ENCODE results near the gene TGFBI. TPM values are rescaled to one million over a fixed set of nuclear protein-coding genes. Genes with fewer than 3 reads are reported as not detected.

Gene TGFBI
- total and polyA plus RNA-seq, 9 of the 15 experiments (the other 6 are each of a cell fraction or from before 2014, with no cell fraction given), result 0.05 to 0.62 (median 0.08) TPM; not detected in 6

DNA sequence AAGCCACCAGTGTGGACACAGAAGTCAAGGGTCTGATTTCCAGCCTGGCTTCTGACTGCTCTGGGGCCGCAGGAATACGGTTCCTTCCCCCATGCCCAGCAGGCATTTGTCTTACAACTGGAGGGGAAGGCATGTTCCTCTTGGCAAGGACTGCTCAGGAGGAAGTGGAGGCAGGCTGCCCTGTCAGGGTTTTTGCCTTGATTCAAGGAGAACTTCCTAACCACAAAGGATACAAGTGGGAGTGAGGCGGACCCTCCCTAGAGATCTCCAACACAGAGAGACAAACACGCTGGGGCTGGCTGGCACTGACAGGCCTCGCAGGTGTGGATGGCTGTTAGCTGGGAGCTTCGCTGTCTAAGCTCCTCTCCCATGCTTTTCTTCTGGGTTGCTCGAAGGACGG is 19.1 kb downstream of the TGFBI start:
- WGBS (ENCODE audit: insufficient coverage, low coverage, missing lambda C conversion rate), result 0% methylated on average over 8 of the region's 8 CpGs
- in situ Hi-C loops (cut with MboI) (no loop called here), intact Hi-C loops (cut with micrococcal nuclease) (no loop called here)
- no peak for TF ChIP-seq ELF1 (tag; IDR thresholded peaks at IDR 0.05)
- TF ChIP-seq, protein P1, sequence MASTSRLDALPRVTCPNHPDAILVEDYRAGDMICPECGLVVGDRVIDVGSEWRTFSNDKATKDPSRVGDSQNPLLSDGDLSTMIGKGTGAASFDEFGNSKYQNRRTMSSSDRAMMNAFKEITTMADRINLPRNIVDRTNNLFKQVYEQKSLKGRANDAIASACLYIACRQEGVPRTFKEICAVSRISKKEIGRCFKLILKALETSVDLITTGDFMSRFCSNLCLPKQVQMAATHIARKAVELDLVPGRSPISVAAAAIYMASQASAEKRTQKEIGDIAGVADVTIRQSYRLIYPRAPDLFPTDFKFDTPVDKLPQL (IDR thresholded peaks at IDR 0.05; ENCODE audit: extremely low read depth, insufficient read length), result no peak
- no peak for TF ChIP-seq IFI16 (CRISPR knock-in tag; IDR thresholded peaks at IDR 0.05)
- TF ChIP-seq POLR2AphosphoS5 (IDR thresholded peaks at IDR 0.05; ENCODE audit: control insufficient read depth, insufficient read depth, low read depth, low read length), result no peak
- no peak for TF ChIP-seq XRCC3 (IDR thresholded peaks at IDR 0.05)
- TF ChIP-seq SRF (CRISPR knock-in tag; IDR thresholded peaks at IDR 0.05), result no peak
- TF ChIP-seq ZBTB43 (CRISPR knock-in tag; IDR thresholded peaks at IDR 0.05), result no peak
- TF ChIP-seq, protein P2, sequence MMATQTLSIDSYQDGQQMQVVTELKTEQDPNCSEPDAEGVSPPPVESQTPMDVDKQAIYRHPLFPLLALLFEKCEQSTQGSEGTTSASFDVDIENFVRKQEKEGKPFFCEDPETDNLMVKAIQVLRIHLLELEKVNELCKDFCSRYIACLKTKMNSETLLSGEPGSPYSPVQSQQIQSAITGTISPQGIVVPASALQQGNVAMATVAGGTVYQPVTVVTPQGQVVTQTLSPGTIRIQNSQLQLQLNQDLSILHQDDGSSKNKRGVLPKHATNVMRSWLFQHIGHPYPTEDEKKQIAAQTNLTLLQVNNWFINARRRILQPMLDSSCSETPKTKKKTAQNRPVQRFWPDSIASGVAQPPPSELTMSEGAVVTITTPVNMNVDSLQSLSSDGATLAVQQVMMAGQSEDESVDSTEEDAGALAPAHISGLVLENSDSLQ (IDR thresholded peaks at IDR 0.05), result no peak
- no peak for TF ChIP-seq RFX7 (CRISPR knock-in tag; IDR thresholded peaks at IDR 0.05)
- no peak for TF ChIP-seq HMG20B (CRISPR knock-in tag; IDR thresholded peaks at IDR 0.05)
- no peak for TF ChIP-seq CBX2 (IDR thresholded peaks at IDR 0.05; ENCODE audit: insufficient read depth, low read length, poor library complexity, severe bottlenecking)
- TF ChIP-seq RBM34 (IDR thresholded peaks at IDR 0.05; ENCODE audit: borderline replicate concordance, insufficient read depth, low read length), result no peak
- TF ChIP-seq HIVEP1 (CRISPR knock-in tag; IDR thresholded peaks at IDR 0.05), result no peak
- no peak for TF ChIP-seq ZNF174 (CRISPR knock-in tag; IDR thresholded peaks at IDR 0.05)
- TF ChIP-seq GTF2F1 (IDR thresholded peaks at IDR 0.05; ENCODE audit: low read depth, low read length), result no peak
- no peak for TF ChIP-seq ZNF436 (CRISPR knock-in tag; IDR thresholded peaks at IDR 0.05)
- no peak for TF ChIP-seq ZNF507 (tag; conservative IDR thresholded peaks at IDR 0.05)
- TF ChIP-seq CCAR2 (IDR thresholded peaks at IDR 0.05; ENCODE audit: low read depth, low read length), result no peak
- TF ChIP-seq L3MBTL2 (IDR thresholded peaks at IDR 0.05), result no peak
- H3K9me3 ChIP-seq (replicated peaks; ENCODE audit: control insufficient read depth, insufficient read depth, low read depth, low read length), result no peaks in the 10 kb centered on the region
- DNase-seq (ENCODE audit: extremely low read depth in 1 of 4, low spot score in 3 of 4), result no peak
- H3K36me3 ChIP-seq (ENCODE audit: control insufficient read depth, insufficient read depth, low read length), result no peaks in the 10 kb centered on the region
- ChIA-PET POLR2A (no interaction called here), CTCF (ENCODE audit: low intra/inter-chr PET ratio) (no interaction called here)
- BruUV-seq (replicated peaks), result no TSS peak
- H3K9ac ChIP-seq (ENCODE audit: insufficient read depth in 1 of 2, low read depth in 2 of 2, low read length in 2 of 2), result no peak overlapping the region
- H3K79me2 ChIP-seq (ENCODE audit: control insufficient read depth, insufficient read depth, low read length), result no peaks in the 10 kb centered on the region
- no peaks in the 10 kb centered on the region for H4K20me1 ChIP-seq (replicated peaks; ENCODE audit: control insufficient read depth, insufficient read depth, low read length)
- peaks cover 12 to 65% of the 10 kb centered on the region in 2 experiments; a peak in 4 of 5 replicates for H3K27me3 ChIP-seq (ENCODE audit: control insufficient read depth in 2 of 2, insufficient read depth in 2 of 2, low read length in 2 of 2)
- H3K9me1 ChIP-seq (ENCODE audit: control insufficient read depth, insufficient read depth, low read length), result no peaks in the 10 kb centered on the region
- no peaks in the 10 kb centered on the region for H3K4me1 ChIP-seq (replicated peaks in 1 of 2; ENCODE audit: control insufficient read depth in 2 of 2, insufficient read depth in 2 of 2, low read length in 2 of 2)
- ATAC-seq, result no peak
- H3K4me3 ChIP-seq, result no peak overlapping the region
- H3K27ac ChIP-seq (ENCODE audit: extremely low read depth, low read depth, low read length), result no peak overlapping the region
- no peak for FAIRE-seq
- H3K4me2 ChIP-seq (ENCODE audit: insufficient read depth, low read length), result no peak overlapping the region
- H2AFZ ChIP-seq (ENCODE audit: low read depth, low read length), result no peak overlapping the region
